ENCODE measurements around the gene HNF1A.

DNA sequence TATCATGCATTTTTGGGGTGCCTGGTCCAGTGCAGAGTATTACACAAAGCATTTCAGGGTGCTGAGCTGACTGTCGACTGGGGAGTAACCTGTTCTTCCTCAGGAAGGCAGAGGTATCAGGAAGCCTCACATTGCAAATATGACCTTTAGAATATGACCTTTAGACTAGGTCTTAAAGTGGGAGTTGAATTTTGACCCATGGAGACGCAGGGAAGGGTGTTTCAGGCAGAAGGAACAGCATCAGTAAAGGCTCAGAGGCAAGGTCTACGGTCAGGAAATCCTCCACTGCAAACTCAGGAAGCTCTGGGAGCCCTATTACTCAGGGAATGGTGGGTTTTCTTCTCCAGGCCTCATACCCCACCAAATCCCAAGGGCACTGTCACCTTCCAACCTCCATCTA is 11.3 kb downstream of the HNF1A start:
- TF ChIP-seq, protein P1, sequence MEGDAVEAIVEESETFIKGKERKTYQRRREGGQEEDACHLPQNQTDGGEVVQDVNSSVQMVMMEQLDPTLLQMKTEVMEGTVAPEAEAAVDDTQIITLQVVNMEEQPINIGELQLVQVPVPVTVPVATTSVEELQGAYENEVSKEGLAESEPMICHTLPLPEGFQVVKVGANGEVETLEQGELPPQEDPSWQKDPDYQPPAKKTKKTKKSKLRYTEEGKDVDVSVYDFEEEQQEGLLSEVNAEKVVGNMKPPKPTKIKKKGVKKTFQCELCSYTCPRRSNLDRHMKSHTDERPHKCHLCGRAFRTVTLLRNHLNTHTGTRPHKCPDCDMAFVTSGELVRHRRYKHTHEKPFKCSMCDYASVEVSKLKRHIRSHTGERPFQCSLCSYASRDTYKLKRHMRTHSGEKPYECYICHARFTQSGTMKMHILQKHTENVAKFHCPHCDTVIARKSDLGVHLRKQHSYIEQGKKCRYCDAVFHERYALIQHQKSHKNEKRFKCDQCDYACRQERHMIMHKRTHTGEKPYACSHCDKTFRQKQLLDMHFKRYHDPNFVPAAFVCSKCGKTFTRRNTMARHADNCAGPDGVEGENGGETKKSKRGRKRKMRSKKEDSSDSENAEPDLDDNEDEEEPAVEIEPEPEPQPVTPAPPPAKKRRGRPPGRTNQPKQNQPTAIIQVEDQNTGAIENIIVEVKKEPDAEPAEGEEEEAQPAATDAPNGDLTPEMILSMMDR (conservative IDR thresholded peaks at IDR 0.05 in 1 of 2, IDR thresholded peaks at IDR 0.05 in 1 of 2; ENCODE audit: low read depth in 1 of 2, low read length in 2 of 2) = no peak
- no peak for TF ChIP-seq EZH2 (IDR thresholded peaks at IDR 0.05; ENCODE audit: low read length, missing control alignments)

Measured in fibroblast of lung (primary cell).